ENCODE data around the gene PCGF1.

Gene PCGF1

GRCh38 chr2:74515271-74515980 lies 7.9 kb upstream of the PCGF1 start:
- H3K36me3 ChIP-seq (ENCODE audit: control insufficient read depth in 2 of 2, insufficient read depth in 2 of 2, low read length in 2 of 2): peaks cover 0 to 2% of the 10 kb centered on the region in 2 donors
- H3K27ac ChIP-seq (ENCODE audit: low read depth in 2 of 2, low read length in 2 of 2): no peak overlapping the region
- peaks cover 52 to 57% of the 10 kb centered on the region in 2 donors for H3K27me3 ChIP-seq (ENCODE audit: control insufficient read depth in 2 of 2, insufficient read depth in 2 of 2, low read length in 2 of 2)
- H3K9ac ChIP-seq (ENCODE audit: low read depth in 1 of 2, low read length in 2 of 2): no peak overlapping the region
- H3K9me3 ChIP-seq (ENCODE audit: control insufficient read depth in 2 of 2, low read length in 2 of 2): no peaks in the 10 kb centered on the region
- peaks cover 6 to 8% of the 10 kb centered on the region in 2 donors for H3K4me1 ChIP-seq (ENCODE audit: control insufficient read depth in 2 of 2, insufficient read depth in 2 of 2, low read length in 2 of 2)
- H3K4me3 ChIP-seq (ENCODE audit: low read length in 2 of 2): peak overlapping the region in 1 of 2 donors; percentile 7

DNA sequence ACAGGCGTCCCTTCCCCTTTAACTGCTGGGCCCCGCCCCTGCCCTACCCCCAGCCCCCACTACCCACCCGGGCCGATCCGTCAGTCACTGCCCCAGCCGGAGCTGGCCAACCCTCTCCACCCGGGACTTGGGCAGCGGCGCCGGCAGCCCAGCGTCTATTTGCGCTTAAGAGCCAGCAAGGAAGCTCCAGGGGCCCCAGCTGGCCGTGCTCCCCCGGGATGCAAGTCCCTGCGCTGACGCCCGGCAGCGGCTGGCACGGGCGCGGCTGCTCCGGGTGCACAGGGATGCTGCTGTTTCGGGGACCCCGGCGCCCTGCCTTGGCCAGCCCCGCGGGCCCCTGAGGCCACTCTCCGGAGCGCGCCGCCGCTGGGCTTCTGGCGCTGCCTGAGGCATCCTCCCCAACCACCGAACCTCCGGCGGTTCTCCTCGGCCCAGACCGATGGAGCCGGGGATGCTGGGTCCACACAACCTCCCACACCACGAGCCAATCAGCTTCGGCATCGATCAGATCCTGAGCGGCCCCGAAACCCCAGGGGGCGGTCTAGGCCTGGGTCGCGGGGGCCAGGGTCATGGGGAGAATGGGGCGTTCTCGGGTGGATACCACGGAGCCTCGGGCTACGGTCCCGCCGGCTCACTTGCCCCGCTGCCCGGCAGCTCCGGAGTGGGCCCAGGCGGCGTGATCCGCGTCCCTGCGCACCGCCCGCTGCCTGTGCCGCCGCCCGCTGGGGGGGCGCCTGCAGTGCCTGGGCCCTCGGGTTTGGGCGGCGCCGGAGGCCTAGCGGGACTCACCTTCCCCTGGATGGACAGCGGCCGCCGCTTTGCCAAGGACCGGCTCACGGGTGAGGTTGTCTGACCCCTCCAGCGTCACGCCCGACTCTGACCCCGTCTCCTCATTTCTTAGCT lies 7.1 kb upstream of the PCGF1 start, which contains the start of gene TLX2:
TSS of gene TLX2 (plus strand) at position 83 of the 903 bp plus-strand sequence. CDS start at position 440, 357 bp downstream.
- no peak within 1 kb of the TSS for H3K4me3 ChIP-seq (ENCODE audit: low read length in 2 of 2)
- no peaks in the 10 kb centered on the region for H3K9me3 ChIP-seq (ENCODE audit: control insufficient read depth in 2 of 2, low read length in 2 of 2)
- H3K27ac ChIP-seq (ENCODE audit: low read depth in 2 of 2, low read length in 2 of 2): no peak within 1 kb of the TSS
- peaks cover 6 to 8% of the 10 kb centered on the region in 2 donors for H3K4me1 ChIP-seq (ENCODE audit: control insufficient read depth in 2 of 2, insufficient read depth in 2 of 2, low read length in 2 of 2)
- peaks cover 58 to 62% of the 10 kb centered on the region in 2 donors for H3K27me3 ChIP-seq (ENCODE audit: control insufficient read depth in 2 of 2, insufficient read depth in 2 of 2, low read length in 2 of 2)
- H3K9ac ChIP-seq (ENCODE audit: low read depth in 1 of 2, low read length in 2 of 2): no peak within 1 kb of the TSS
- peaks cover 0 to 2% of the 10 kb centered on the region in 2 donors for H3K36me3 ChIP-seq (ENCODE audit: control insufficient read depth in 2 of 2, insufficient read depth in 2 of 2, low read length in 2 of 2)

DNA sequence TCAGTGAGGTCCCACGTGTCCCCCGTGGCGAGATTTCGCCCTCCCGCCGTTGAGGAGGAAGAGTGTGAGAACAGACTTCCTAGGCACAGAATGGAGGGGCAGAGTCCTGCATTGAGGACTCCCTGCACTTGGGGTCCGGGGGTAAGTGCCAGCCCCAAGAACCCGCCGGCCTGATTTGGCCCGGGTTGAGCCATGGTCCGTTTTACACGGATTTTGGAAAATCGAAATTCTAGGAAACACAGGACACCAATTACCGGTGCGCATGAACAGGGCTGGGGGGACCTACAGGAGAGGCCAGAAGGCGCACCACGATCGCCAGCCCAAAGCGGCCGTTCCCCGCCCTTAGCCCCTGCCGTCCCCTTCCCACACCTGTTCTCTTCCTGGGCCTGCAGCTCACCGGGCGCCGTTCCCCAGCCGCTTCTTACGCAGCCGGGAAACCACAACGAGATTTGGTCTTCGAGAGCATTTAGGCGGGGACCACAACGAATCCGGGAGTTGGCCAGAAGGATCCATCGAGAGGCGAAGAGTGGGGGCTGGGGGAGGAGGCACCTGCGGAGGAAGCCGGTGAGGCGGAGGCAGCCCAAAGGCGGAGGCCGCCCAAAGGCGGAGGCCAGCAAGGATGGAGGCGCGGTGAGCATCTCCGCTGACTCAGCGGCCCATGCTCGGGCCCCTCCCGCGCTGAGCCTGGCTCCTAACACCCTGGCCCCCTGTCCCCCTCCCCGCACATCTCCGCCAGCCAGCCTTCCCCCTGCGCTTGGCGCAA lies 6.3 kb upstream of the PCGF1 start:
- Histone ChIP-seq H3K36me3 (ENCODE audit: control insufficient read depth in 2 of 2, insufficient read depth in 2 of 2, low read length in 2 of 2) (no peaks in the 10 kb centered on the region), H3K4me3 (ENCODE audit: low read length in 2 of 2) (no peak overlapping the region), H3K4me1 (ENCODE audit: control insufficient read depth in 2 of 2, insufficient read depth in 2 of 2, low read length in 2 of 2) (peaks cover 6 to 8% of the 10 kb centered on the region in 2 donors), H3K9me3 (ENCODE audit: control insufficient read depth in 2 of 2, low read length in 2 of 2) (no peaks in the 10 kb centered on the region), H3K9ac (ENCODE audit: low read depth in 1 of 2, low read length in 2 of 2) (no peak overlapping the region), H3K27ac (ENCODE audit: low read depth in 2 of 2, low read length in 2 of 2) (no peak overlapping the region), H3K27me3 (ENCODE audit: control insufficient read depth in 2 of 2, insufficient read depth in 2 of 2, low read length in 2 of 2) (peaks cover 56 to 59% of the 10 kb centered on the region in 2 donors)

- no peak overlapping the region for H3K9ac ChIP-seq (ENCODE audit: low read depth in 1 of 2, low read length in 2 of 2)
- no peak overlapping the region for H3K27ac ChIP-seq (ENCODE audit: low read depth in 2 of 2, low read length in 2 of 2)
- H3K4me3 ChIP-seq (ENCODE audit: low read length in 2 of 2): no peak overlapping the region
- no peaks in the 10 kb centered on the region for H3K36me3 ChIP-seq (ENCODE audit: control insufficient read depth in 2 of 2, insufficient read depth in 2 of 2, low read length in 2 of 2)
- H3K4me1 ChIP-seq (ENCODE audit: control insufficient read depth in 2 of 2, insufficient read depth in 2 of 2, low read length in 2 of 2): peaks cover 6 to 13% of the 10 kb centered on the region in 2 donors
- H3K9me3 ChIP-seq (ENCODE audit: control insufficient read depth in 2 of 2, low read length in 2 of 2): no peaks in the 10 kb centered on the region
- H3K27me3 ChIP-seq (ENCODE audit: control insufficient read depth in 2 of 2, insufficient read depth in 2 of 2, low read length in 2 of 2): peaks cover 49 to 59% of the 10 kb centered on the region in 2 donors
Measured at GRCh38 chr2:74512744-74513604, 5.5 kb upstream of the PCGF1 start.

- Histone ChIP-seq H3K27me3 (ENCODE audit: control insufficient read depth in 2 of 2, insufficient read depth in 2 of 2, low read length in 2 of 2) (peaks cover 41 to 51% of the 10 kb centered on the region in 2 donors), H3K4me1 (ENCODE audit: control insufficient read depth in 2 of 2, insufficient read depth in 2 of 2, low read length in 2 of 2) (peaks cover 12 to 20% of the 10 kb centered on the region in 2 donors), H3K27ac (ENCODE audit: low read depth in 2 of 2, low read length in 2 of 2) (no peak overlapping the region), H3K9me3 (ENCODE audit: control insufficient read depth in 2 of 2, low read length in 2 of 2) (no peaks in the 10 kb centered on the region), H3K9ac (ENCODE audit: low read depth in 1 of 2, low read length in 2 of 2) (no peak overlapping the region), H3K4me3 (ENCODE audit: low read length in 2 of 2) (no peak overlapping the region), H3K36me3 (ENCODE audit: control insufficient read depth in 2 of 2, insufficient read depth in 2 of 2, low read length in 2 of 2) (no peaks in the 10 kb centered on the region)
Measured at GRCh38 chr2:74511104-74511989, 3.9 kb upstream of the PCGF1 start.

DNA sequence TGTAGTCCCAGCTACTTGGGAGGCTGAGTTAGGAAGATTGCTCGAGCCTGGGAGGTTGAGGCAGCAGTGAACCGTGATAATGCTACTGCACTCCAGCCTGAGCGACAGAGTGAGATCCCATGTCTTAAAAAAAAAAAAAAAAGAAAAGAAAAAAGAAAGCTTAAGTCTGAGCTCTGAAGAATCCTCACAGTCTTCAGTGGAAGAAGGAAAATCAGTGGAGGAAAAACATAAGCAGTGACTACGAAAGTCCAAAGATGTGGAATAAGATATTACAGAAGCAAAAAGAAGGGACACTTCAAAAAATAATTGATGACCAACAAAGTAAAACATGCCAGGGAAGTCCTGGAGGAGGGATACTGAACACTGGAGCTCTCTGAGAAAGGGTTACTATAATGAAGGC lies 2.8 kb upstream of the PCGF1 start:
- Histone ChIP-seq H3K27ac (ENCODE audit: low read depth in 2 of 2, low read length in 2 of 2) (no peak overlapping the region), H3K4me1 (ENCODE audit: control insufficient read depth in 2 of 2, insufficient read depth in 2 of 2, low read length in 2 of 2) (peaks cover 13 to 28% of the 10 kb centered on the region in 2 donors), H3K9me3 (ENCODE audit: control insufficient read depth in 2 of 2, low read length in 2 of 2) (no peaks in the 10 kb centered on the region), H3K27me3 (ENCODE audit: control insufficient read depth in 2 of 2, insufficient read depth in 2 of 2, low read length in 2 of 2) (peaks cover 37 to 46% of the 10 kb centered on the region in 2 donors), H3K9ac (ENCODE audit: low read depth in 1 of 2, low read length in 2 of 2) (no peak overlapping the region), H3K4me3 (ENCODE audit: low read length in 2 of 2) (no peak overlapping the region), H3K36me3 (ENCODE audit: control insufficient read depth in 2 of 2, insufficient read depth in 2 of 2, low read length in 2 of 2) (peaks cover 7 to 9% of the 10 kb centered on the region in 2 donors)

- peaks cover 7 to 12% of the 10 kb centered on the region in 2 donors for H3K36me3 ChIP-seq (ENCODE audit: control insufficient read depth in 2 of 2, insufficient read depth in 2 of 2, low read length in 2 of 2)
- H3K27me3 ChIP-seq (ENCODE audit: control insufficient read depth in 2 of 2, insufficient read depth in 2 of 2, low read length in 2 of 2): peaks cover 22 to 29% of the 10 kb centered on the region in 2 donors
- H3K9me3 ChIP-seq (ENCODE audit: control insufficient read depth in 2 of 2, low read length in 2 of 2): no peaks in the 10 kb centered on the region
- H3K9ac ChIP-seq (ENCODE audit: low read depth in 1 of 2, low read length in 2 of 2): peak overlapping the region; percentile 99 to 100
- peak overlapping the region; percentile 97 to 100 for H3K4me3 ChIP-seq (ENCODE audit: low read length in 2 of 2)
- peak overlapping the region; percentile 100 for H3K27ac ChIP-seq (ENCODE audit: low read depth in 2 of 2, low read length in 2 of 2)
- peaks cover 24 to 36% of the 10 kb centered on the region in 2 donors for H3K4me1 ChIP-seq (ENCODE audit: control insufficient read depth in 2 of 2, insufficient read depth in 2 of 2, low read length in 2 of 2)
Measured at GRCh38 chr2:74507926-74508520, 528 bp upstream of the PCGF1 start.

DNA sequence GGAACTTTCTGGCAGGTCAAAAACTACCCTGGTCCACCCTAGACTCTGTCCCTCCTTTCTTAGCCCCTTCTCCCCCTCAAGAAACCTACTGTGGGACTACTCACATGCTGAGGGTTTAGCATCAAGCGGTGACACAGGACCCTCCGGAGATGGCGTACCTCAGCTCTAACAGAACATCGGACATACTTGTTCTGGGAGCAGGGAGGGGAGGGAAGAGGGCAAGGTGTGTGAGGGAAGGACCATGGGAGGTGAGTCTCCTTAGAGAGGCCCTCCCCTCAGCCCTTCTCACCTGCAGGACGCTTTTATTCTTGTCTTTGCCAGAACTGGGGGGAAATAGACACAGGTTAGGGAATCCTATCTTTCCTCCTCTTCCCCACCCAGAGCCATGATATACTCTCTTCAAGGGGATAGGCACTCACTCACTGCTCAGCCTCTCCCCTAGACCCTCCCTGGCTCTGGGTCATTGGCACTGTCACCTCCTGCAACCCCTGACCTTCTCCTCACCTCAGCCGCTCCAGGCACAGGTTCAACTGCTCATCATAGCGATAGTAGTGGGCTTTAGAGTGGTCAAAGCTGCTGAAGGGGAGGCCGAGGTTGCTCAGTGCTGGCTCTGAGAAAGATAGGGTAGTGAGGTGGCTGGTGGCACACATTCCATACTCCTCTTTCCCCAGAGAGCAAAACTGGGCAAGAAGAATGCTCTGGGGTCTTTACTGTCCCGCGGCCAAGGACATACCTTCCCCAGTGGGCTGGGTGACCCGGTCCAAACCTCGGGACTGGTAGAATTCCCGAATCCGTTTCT lies 1.8 kb downstream of the PCGF1 start:
- peaks cover 7 to 12% of the 10 kb centered on the region in 2 donors for H3K36me3 ChIP-seq (ENCODE audit: control insufficient read depth in 2 of 2, insufficient read depth in 2 of 2, low read length in 2 of 2)
- H3K27ac ChIP-seq (ENCODE audit: low read depth in 2 of 2, low read length in 2 of 2): no peak overlapping the region
- H3K27me3 ChIP-seq (ENCODE audit: control insufficient read depth in 2 of 2, insufficient read depth in 2 of 2, low read length in 2 of 2): peaks cover 9 to 10% of the 10 kb centered on the region in 2 donors
- no peak overlapping the region for H3K9ac ChIP-seq (ENCODE audit: low read depth in 1 of 2, low read length in 2 of 2)
- peak overlapping the region; percentile 2 to 41 for H3K4me3 ChIP-seq (ENCODE audit: low read length in 2 of 2)
- no peaks in the 10 kb centered on the region for H3K9me3 ChIP-seq (ENCODE audit: control insufficient read depth in 2 of 2, low read length in 2 of 2)
- peaks cover 29 to 36% of the 10 kb centered on the region in 2 donors for H3K4me1 ChIP-seq (ENCODE audit: control insufficient read depth in 2 of 2, insufficient read depth in 2 of 2, low read length in 2 of 2)

All from mucosa of rectum (tissue), 2 donors.